GM12892 (cell line): ENCODE results near the gene ANXA2R.
A peak's percentile ranks its signal among the peaks of the same experiment; 100 is the strongest.

ENCODE experiments used
- DNase-seq: peaks from one replicate; pipeline ENCODE4 v3.0.0; 2011; ENCODE audit not compliant: insufficient read length
- FAIRE-seq: peaks from 2 replicates; lab custom pipeline; 2011; peaks lifted over from hg19 to GRCh38; lab: Jason Lieb, UNC
- POLR2A ChIP-seq: IDR thresholded peaks from 2 replicates; pipeline ENCODE4 v1.6.1; 2011; ENCODE audit warnings: low read depth, low read length, control low read depth
- POLR2AphosphoS5 ChIP-seq: IDR thresholded peaks from 2 replicates; pipeline ENCODE4 v1.6.1; 2011; ENCODE audit warnings: low read depth, low read length, control low read depth
- TAF1 ChIP-seq: IDR thresholded peaks from 2 replicates; pipeline ENCODE4 v1.6.1; 2011; ENCODE audit warnings: low read depth, mild to moderate bottlenecking, control low read depth, low read length, borderline replicate concordance

Gene ANXA2R

GRCh38 chr5:43020399-43020746 lies 19.7 kb downstream of the ANXA2R start:
- TF ChIP-seq POLR2AphosphoS5 (no peak), POLR2A (no peak), TAF1 (no peak)

GRCh38 chr5:43019614-43020398 lies 20.3 kb downstream of the ANXA2R start:
- FAIRE-seq (peak; percentile 38), DNase-seq (no peak)
- TF ChIP-seq POLR2AphosphoS5 (no peak), POLR2A (peak; percentile 38; the same call in 1 of the 2 replicates)

More at GRCh38 chr5:43020399-43020746, 19.7 kb downstream of the ANXA2R start:
- DNase-seq (no peak), FAIRE-seq (peak; percentile 81)

DNA sequence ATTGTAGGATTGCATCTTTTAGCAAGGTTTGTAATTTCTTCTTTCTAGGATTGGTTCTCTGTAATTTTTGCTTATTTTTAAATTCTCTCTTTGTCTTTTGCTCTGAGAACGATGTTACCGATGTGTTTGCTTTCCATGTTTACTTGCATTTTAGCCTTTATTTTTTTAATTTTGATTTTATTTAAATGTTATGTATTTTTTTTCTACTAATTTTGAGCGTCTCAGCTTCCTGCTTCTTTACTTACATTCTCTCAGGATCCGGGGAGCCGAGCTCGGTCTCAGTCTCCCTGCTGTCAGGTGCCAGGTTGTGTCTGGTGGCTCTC lies 20.9 kb downstream of the ANXA2R start:
- TF ChIP-seq TAF1 = no peak
- no peak for TF ChIP-seq POLR2AphosphoS5
- no peak for TF ChIP-seq POLR2A
- no peak for DNase-seq

DNA sequence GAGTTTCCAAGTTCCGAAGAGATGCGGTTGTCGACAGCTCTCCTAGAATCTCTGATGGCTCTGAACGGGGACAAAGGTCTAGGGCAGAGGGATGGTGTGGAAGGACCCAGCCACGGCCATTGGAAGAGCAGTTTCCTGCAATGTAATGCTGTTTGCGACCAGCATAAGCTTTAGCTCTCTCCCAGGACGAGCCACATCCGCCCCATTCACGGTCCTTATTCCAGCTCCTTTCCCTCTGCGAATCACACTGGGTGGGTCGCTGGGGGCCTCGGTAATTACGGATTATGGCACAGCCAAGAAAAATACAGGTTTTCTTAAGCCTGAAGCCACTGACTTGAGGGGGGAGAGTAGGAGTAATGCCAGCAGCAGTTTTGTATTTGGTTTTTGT lies 22.7 kb downstream of the ANXA2R start:
- DNase-seq (no peak), FAIRE-seq (peak; percentile 57)

More for the DNA sequence above, 20.9 kb downstream of the ANXA2R start:
- FAIRE-seq = no peak

GRCh38 chr5:43016217-43016779 lies 23.8 kb downstream of the ANXA2R start:
- TF ChIP-seq TAF1 (no peak), POLR2A (no peak), POLR2AphosphoS5 (no peak)
- FAIRE-seq = no peak
- DNase-seq = no peak

More for the DNA sequence above, 22.7 kb downstream of the ANXA2R start:
- TF ChIP-seq POLR2A (no peak), POLR2AphosphoS5 (no peak), TAF1 (no peak)

- FAIRE-seq (no peak), DNase-seq (no peak)
- TF ChIP-seq TAF1 (no peak), POLR2AphosphoS5 (no peak), POLR2A (no peak)
Observed at GRCh38 chr5:43014522-43014921, 25.6 kb downstream of the ANXA2R start.

GRCh38 chr5:43010935-43011315 lies 29.2 kb downstream of the ANXA2R start:
- DNase-seq = no peak
- no peak for TF ChIP-seq POLR2AphosphoS5
- no peak for TF ChIP-seq TAF1
- TF ChIP-seq POLR2A = no peak
- FAIRE-seq = no peak

DNA sequence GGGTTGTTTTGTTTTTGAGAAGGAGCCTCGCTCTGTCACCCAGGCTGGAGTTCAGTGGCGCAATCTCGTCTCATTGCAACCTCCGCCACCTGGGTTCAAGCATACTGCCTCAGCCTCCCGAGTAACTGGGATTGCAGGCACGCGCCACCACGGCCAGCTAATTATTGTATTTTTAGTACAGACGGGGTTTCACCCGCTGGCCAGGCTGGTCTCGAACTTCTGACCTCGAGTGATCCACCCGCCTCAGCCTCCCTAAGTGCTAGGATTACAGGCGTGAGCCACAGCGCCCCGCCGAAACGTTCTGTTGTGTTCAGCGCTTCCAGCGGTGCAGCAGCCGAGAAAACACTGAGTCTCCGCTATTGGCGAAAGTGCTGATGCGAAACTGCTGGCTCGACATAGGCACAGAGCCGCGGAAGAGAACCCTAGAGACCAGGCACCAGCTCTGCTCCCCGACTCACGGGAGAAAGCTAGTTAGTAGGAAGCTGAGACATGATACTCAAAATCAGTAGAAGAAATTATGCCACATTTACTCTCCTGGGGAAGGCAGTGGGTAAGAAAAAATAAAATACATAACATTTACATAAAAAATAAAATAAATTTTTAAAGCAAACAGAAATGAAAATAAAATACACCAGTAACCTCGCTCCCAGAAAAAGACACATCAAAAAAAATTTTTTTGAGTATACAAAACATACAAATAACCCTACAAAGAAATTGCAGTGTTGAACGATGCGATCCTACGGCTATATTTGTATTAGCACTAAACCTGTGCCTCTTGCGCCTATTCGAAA lies 31.6 kb downstream of the ANXA2R start:
- TF ChIP-seq POLR2A (peak; percentile 76), TAF1 (peak; percentile 77; the same call in 1 of the 2 replicates), POLR2AphosphoS5 (peak; percentile 67; the same call in 1 of the 2 replicates)
- DNase-seq (no peak), FAIRE-seq (peak; percentile 76)

DNA sequence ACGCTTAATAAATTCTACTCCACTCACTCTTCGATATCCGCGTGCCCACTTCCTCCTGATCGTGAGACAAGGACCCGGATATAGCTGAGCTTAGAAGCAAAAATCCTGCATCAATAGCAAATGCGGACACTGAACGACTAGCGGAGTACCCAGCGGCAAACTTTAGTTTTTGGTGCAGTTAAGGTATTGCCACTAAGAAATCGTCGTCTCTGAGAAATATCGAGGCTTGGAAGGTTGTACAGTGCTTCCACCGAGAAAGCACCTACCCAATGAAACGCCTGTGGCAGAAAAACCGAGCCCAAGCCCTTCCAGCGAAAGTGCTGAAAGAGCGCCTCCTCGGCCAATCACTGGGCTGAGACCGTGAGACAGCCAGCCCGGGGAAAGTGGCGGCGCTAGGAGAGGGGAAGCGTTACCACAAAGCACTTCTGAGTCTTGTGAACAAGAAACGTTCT lies 32.2 kb downstream of the ANXA2R start:
- DNase-seq (no peak), FAIRE-seq (no peak)
- TF ChIP-seq POLR2A (peak; percentile 71), POLR2AphosphoS5 (peak; percentile 62), TAF1 (0 out of 2 replicates have a peak, but pooled peaks have one; percentile 34)

- no peak for DNase-seq
- TF ChIP-seq POLR2A = peak; percentile 44
- peak; percentile 50; the same call in 1 of the 2 replicates for TF ChIP-seq TAF1
- TF ChIP-seq POLR2AphosphoS5 = peak; percentile 69; the same call in 1 of the 2 replicates
- FAIRE-seq = peak; percentile 21
Observed at GRCh38 chr5:43007246-43007910, 32.7 kb downstream of the ANXA2R start.
